Mesenteric fat pad (tissue), 1 donor: ENCODE data around the gene CUTA. TPM values are rescaled to one million over a fixed set of nuclear protein-coding genes. Genes with fewer than 3 reads are reported as not detected.
"Not testable (repeated sequence)": the region's sequence is repeated elsewhere in the genome, so short reads cannot be mapped to it uniquely, and the experiment has no call there.

Experiments used
- DNase-seq: peaks from one replicate; pipeline ENCODE4 v3.0.0-alpha.2; 2020; ENCODE audit warnings: low spot score
- microRNA-seq: library from miRNA; unstranded; fragments of <30 nt; microRNA quantifications from one replicate; pipeline ENCODE4 v1.2.0, GENCODE V29; 2020; ENCODE audit warnings: borderline number of aligned reads
- total RNA-seq: library from RNA; stranded (reverse); fragmentation: NEBNext Ultra II Directional; extraction: Animal tissue kit (Norgen Biotek cat#: 25700); gene quantifications from one replicate; pipeline ENCODE4 v1.2.1, GENCODE V29; 2021
- donor health status: DM: yes; HTN: yes; CAD: no.

CUTA gene
- total RNA-seq, 1 donor from 2014 or later, result 103 TPM

GRCh38 chr6:33373960-33374910 is 43.7 kb downstream of the CUTA start:
- no peak for DNase-seq

- DNase-seq, result no peak
Measured at GRCh38 chr6:33372526-33373123, 45.3 kb downstream of the CUTA start.

GRCh38 chr6:33371901-33372300 is 46.0 kb downstream of the CUTA start:
- not testable (repeated sequence) for DNase-seq

GRCh38 chr6:33367715-33368025 is 50.2 kb downstream of the CUTA start:
- DNase-seq, result not testable (repeated sequence)

- no peak for DNase-seq
Measured at GRCh38 chr6:33367009-33367714, 50.7 kb downstream of the CUTA start.

Small RNA genes within 50 kb of the gene (microRNA-seq; reads per million reads assigned to microRNA genes)
- gene MIR5004, result not detected

Other genes with a start within 250 kb of the CUTA start
- gene COL11A2, start 225.6 kb downstream of the CUTA start, total RNA-seq, result 0.67 TPM
- gene RXRB, start 217.4 kb downstream of the CUTA start, total RNA-seq, result 35.8 TPM
- gene SLC39A7, start 217.2 kb downstream of the CUTA start, total RNA-seq, result 109 TPM
- gene HSD17B8, start 213.5 kb downstream of the CUTA start, total RNA-seq, result 5.3 TPM
- gene RING1, start 209.6 kb downstream of the CUTA start, total RNA-seq, result 32.6 TPM
- 39.8 TPM for gene VPS52, start 146.2 kb downstream of the CUTA start, total RNA-seq
- gene RPS18, start 146.0 kb downstream of the CUTA start, total RNA-seq, result 1,776 TPM
- gene B3GALT4, start 141.0 kb downstream of the CUTA start, total RNA-seq, result 10.7 TPM
- gene WDR46, start 128.9 kb downstream of the CUTA start, total RNA-seq, result 48.9 TPM
- gene PFDN6, start 128.5 kb downstream of the CUTA start, total RNA-seq, result 34.8 TPM
- 56.2 TPM for gene RGL2, start 119.2 kb downstream of the CUTA start, total RNA-seq
- gene TAPBP, start 104.0 kb downstream of the CUTA start, total RNA-seq, result 77.9 TPM
- 12.1 TPM for gene ZBTB22, start 100.4 kb downstream of the CUTA start, total RNA-seq
- gene DAXX, start 95.1 kb downstream of the CUTA start, total RNA-seq, result 41.7 TPM
- 0.19 TPM for gene KIFC1, start 26.3 kb downstream of the CUTA start, total RNA-seq
- 42.5 TPM for gene PHF1, start 7.1 kb downstream of the CUTA start, total RNA-seq
- gene SYNGAP1, start 2.0 kb upstream of the CUTA start, total RNA-seq, result 14.1 TPM
- gene ZBTB9, start 36.5 kb upstream of the CUTA start, total RNA-seq, result 4.6 TPM
- 15.2 TPM for gene BAK1, start 162.2 kb upstream of the CUTA start, total RNA-seq
- gene ITPR3, start 203.2 kb upstream of the CUTA start, total RNA-seq, result 18.5 TPM